ENCODE results near the gene EEF1AKMT4.

The EEF1AKMT4 gene

GRCh38 chr3:184236033-184236410, 13.4 kb upstream of the EEF1AKMT4 start:
- no peak for DNase-seq (ENCODE audit: low read depth)

GRCh38 chr3:184236636-184237035, 12.8 kb upstream of the EEF1AKMT4 start:
- DNase-seq (ENCODE audit: low read depth) = no peak

GRCh38 chr3:184237211-184237610, 12.3 kb upstream of the EEF1AKMT4 start:
- no peak for DNase-seq (ENCODE audit: low read depth)

- DNase-seq (ENCODE audit: low read depth) = no peak
Observed at GRCh38 chr3:184237807-184238206, 11.7 kb upstream of the EEF1AKMT4 start.

GRCh38 chr3:184238246-184238818, 11.1 kb upstream of the EEF1AKMT4 start:
- no peak for DNase-seq (ENCODE audit: low read depth)

GRCh38 chr3:184239221-184239620, 10.3 kb upstream of the EEF1AKMT4 start:
- no peak for DNase-seq (ENCODE audit: low read depth)

- no peak for DNase-seq (ENCODE audit: low read depth)
Observed at GRCh38 chr3:184239708-184240107, 9.8 kb upstream of the EEF1AKMT4 start.

- DNase-seq (ENCODE audit: low read depth) = no peak
Observed at GRCh38 chr3:184240384-184241140, 8.9 kb upstream of the EEF1AKMT4 start.

GRCh38 chr3:184241141-184241446, 8.4 kb upstream of the EEF1AKMT4 start:
- DNase-seq (ENCODE audit: low read depth) = no peak

GRCh38 chr3:184241447-184242296, 7.8 kb upstream of the EEF1AKMT4 start:
- DNase-seq (ENCODE audit: low read depth) = no peak

- no peak for DNase-seq (ENCODE audit: low read depth)
Observed at GRCh38 chr3:184242297-184242685, 7.2 kb upstream of the EEF1AKMT4 start.

GRCh38 chr3:184248454-184249411, 739 bp upstream of the EEF1AKMT4 start, which contains the start of gene ALG3:
TSS of gene ALG3 (minus strand) at chr3:184248962. CDS start at chr3:184248940, 22 bp downstream.
- DNase-seq (ENCODE audit: low read depth) = peak; percentile 73

- peak; percentile 72 for DNase-seq (ENCODE audit: low read depth)
Observed at GRCh38 chr3:184250167-184250828, 826 bp downstream of the EEF1AKMT4 start.

GRCh38 chr3:184255291-184256039, 6.0 kb downstream of the EEF1AKMT4 start:
- DNase-seq (ENCODE audit: low read depth) = no peak

- DNase-seq (ENCODE audit: low read depth) = no peak
Observed at GRCh38 chr3:184257083-184257915, 7.8 kb downstream of the EEF1AKMT4 start.

GRCh38 chr3:184258926-184259325, 9.5 kb downstream of the EEF1AKMT4 start:
- DNase-seq (ENCODE audit: low read depth) = no peak

GRCh38 chr3:184259396-184259877, 10.0 kb downstream of the EEF1AKMT4 start:
- DNase-seq (ENCODE audit: low read depth) = no peak

GRCh38 chr3:184259878-184260723, 10.6 kb downstream of the EEF1AKMT4 start:
- no peak for DNase-seq (ENCODE audit: low read depth)
